Measurements from ENCODE around the gene CARD19. TPM values are rescaled to one million over a fixed set of nuclear protein-coding genes. Genes with fewer than 3 reads are reported as not detected.

CARD19 gene
- polyA plus RNA-seq, 1 donor (not counting 4 experiments of a cell fraction or from before 2014, with no cell fraction given), result 36.7 TPM

DNA sequence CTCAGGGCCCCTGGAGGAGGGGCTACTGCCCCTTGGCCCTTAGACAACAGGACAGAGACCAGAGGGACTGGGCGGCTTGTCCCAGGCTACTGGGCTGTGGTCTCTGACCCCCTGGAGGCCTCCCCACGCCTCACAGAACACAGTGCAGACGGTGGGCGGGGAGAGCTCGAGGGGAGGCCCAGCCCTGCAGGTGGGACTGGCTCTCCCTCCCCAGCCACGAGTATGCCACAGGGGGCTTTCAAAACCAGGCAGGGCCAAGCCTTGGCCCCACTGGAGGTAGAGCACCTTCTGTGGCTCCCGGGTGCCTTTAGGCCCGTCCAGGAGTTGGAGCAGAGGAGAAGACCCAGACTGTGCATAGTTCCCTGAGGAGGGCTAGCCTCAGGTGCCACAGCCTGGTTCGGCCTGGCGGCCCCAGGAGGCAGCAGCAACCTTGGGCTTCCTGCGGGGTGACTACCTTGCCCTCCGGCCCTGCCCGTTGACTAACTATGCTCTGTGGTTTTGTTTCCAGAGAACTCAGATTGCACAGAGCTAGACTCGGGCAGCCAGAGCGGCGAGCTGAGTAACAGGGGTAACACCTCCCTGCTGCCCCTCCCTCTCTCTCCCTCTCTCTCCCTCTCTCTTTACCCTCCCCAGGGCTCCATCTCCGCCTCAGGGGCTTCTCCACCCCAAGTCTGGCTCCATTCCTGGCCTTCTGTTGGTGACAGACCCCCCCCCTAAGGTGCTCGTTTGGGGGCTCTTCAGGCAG is 15.5 kb downstream of the CARD19 start:
- Histone ChIP-seq H3K36me3 (ENCODE audit: control insufficient read depth in 2 of 2, extremely low read depth in 1 of 2, insufficient read depth in 2 of 2, low read length in 2 of 2) (peaks cover 16 to 24% of the 10 kb centered on the region in 2 experiments), H3K27ac (ENCODE audit: control insufficient read depth, insufficient read depth, low read length) (no peak overlapping the region), H2AFZ (ENCODE audit: control insufficient read depth, low read length) (no peak overlapping the region), H3K9me1 (ENCODE audit: control insufficient read depth, extremely low read depth, insufficient read depth, low read length) (peaks cover 3% of the 10 kb centered on the region), H3K27me3 (ENCODE audit: control insufficient read depth, extremely low read depth, insufficient read depth, low read length) (no peaks in the 10 kb centered on the region), H3K4me3 (ENCODE audit: control insufficient read depth in 2 of 3, extremely low read depth in 1 of 3, insufficient read depth in 2 of 3, low read depth in 1 of 3, low read length in 3 of 3) (no peak overlapping the region), H4K20me1 (ENCODE audit: control insufficient read depth, extremely low read depth, insufficient read depth, low read length) (no peaks in the 10 kb centered on the region), H3K79me2 (ENCODE audit: control insufficient read depth, insufficient read depth, low read length) (peaks cover 8% of the 10 kb centered on the region), H3K9ac (ENCODE audit: control insufficient read depth, extremely low read depth, insufficient read depth, low read length) (no peak overlapping the region), H3K4me1 (ENCODE audit: control insufficient read depth, extremely low read depth, insufficient read depth, low read length) (peaks cover 3% of the 10 kb centered on the region), H3K9me3 (ENCODE audit: control insufficient read depth, low read depth, low read length) (no peaks in the 10 kb centered on the region), H3K4me2 (ENCODE audit: control insufficient read depth, extremely low read depth, insufficient read depth, low read depth, low read length) (no peak overlapping the region)
- TF ChIP-seq EZH2 (IDR thresholded peaks at IDR 0.05; ENCODE audit: low read length), result no peak
- TF ChIP-seq, protein P1, sequence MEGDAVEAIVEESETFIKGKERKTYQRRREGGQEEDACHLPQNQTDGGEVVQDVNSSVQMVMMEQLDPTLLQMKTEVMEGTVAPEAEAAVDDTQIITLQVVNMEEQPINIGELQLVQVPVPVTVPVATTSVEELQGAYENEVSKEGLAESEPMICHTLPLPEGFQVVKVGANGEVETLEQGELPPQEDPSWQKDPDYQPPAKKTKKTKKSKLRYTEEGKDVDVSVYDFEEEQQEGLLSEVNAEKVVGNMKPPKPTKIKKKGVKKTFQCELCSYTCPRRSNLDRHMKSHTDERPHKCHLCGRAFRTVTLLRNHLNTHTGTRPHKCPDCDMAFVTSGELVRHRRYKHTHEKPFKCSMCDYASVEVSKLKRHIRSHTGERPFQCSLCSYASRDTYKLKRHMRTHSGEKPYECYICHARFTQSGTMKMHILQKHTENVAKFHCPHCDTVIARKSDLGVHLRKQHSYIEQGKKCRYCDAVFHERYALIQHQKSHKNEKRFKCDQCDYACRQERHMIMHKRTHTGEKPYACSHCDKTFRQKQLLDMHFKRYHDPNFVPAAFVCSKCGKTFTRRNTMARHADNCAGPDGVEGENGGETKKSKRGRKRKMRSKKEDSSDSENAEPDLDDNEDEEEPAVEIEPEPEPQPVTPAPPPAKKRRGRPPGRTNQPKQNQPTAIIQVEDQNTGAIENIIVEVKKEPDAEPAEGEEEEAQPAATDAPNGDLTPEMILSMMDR (optimal IDR thresholded peaks at IDR 0.05 in 1 of 3, IDR thresholded peaks at IDR 0.05 in 1 of 3, conservative IDR thresholded peaks at IDR 0.05 in 1 of 3; ENCODE audit: extremely low read depth in 1 of 3, insufficient read depth in 2 of 3, low read length in 3 of 3), result no peak
- dilution Hi-C loops (cut with MboI; ENCODE audit: extremely low pct_ligation_motif_present, low sequenced_read_pairs), result no loop called here
- FAIRE-seq, result no peak
- DNase-seq (ENCODE audit: low read depth, low spot score), result no peak

DNA sequence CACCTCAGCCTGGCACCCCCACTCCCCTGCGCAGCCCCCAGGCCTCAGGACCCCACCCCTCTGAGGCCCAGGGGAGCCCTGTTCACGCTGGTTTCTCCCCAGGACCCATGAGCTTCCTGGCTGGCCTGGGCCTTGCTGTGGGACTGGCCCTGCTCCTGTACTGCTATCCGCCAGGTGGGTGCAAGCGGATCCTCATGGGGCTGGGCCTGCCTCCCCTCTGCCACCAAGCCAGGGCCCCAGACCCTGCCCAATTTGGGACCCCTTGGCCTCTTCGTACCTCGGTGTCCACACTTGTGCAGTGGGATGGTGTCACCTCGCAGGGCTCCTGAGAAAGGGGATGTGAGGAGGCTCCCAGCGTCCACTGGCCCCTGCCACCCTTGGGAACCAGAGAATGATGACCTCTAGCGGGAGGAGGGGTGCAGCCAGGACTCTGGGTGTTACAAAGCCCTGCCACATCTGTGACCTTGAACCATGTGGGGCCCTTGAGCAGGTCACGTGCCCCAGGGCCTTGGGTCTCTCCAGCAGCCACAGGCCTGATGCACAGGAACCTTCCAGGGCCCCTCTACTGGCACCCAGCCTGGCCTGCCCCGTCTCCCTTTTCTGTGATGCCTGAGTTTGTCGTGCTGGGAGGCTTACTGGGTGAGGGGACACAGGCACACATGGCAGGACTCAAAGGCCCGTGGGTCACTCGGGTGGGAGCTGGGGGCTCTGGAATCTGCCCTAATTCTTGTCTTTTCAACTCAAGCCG is 16.3 kb downstream of the CARD19 start:
- TF ChIP-seq EZH2 (IDR thresholded peaks at IDR 0.05; ENCODE audit: low read length), result no peak
- TF ChIP-seq, protein P1 (optimal IDR thresholded peaks at IDR 0.05 in 1 of 3, IDR thresholded peaks at IDR 0.05 in 1 of 3, conservative IDR thresholded peaks at IDR 0.05 in 1 of 3; ENCODE audit: extremely low read depth in 1 of 3, insufficient read depth in 2 of 3, low read length in 3 of 3), result no peak
- Histone ChIP-seq H3K79me2 (ENCODE audit: control insufficient read depth, insufficient read depth, low read length) (peaks cover 4% of the 10 kb centered on the region), H3K27me3 (ENCODE audit: control insufficient read depth, extremely low read depth, insufficient read depth, low read length) (no peaks in the 10 kb centered on the region), H4K20me1 (ENCODE audit: control insufficient read depth, extremely low read depth, insufficient read depth, low read length) (no peaks in the 10 kb centered on the region), H3K9me3 (ENCODE audit: control insufficient read depth, low read depth, low read length) (no peaks in the 10 kb centered on the region), H3K4me1 (ENCODE audit: control insufficient read depth, extremely low read depth, insufficient read depth, low read length) (peaks cover 3% of the 10 kb centered on the region), H3K4me2 (ENCODE audit: control insufficient read depth, extremely low read depth, insufficient read depth, low read depth, low read length) (no peak overlapping the region), H3K4me3 (ENCODE audit: control insufficient read depth in 2 of 3, extremely low read depth in 1 of 3, insufficient read depth in 2 of 3, low read depth in 1 of 3, low read length in 3 of 3) (no peak overlapping the region), H2AFZ (ENCODE audit: control insufficient read depth, low read length) (no peak overlapping the region), H3K9ac (ENCODE audit: control insufficient read depth, extremely low read depth, insufficient read depth, low read length) (no peak overlapping the region), H3K36me3 (ENCODE audit: control insufficient read depth in 2 of 2, extremely low read depth in 1 of 2, insufficient read depth in 2 of 2, low read length in 2 of 2) (peaks cover 16 to 24% of the 10 kb centered on the region in 2 experiments), H3K27ac (ENCODE audit: control insufficient read depth, insufficient read depth, low read length) (no peak overlapping the region), H3K9me1 (ENCODE audit: control insufficient read depth, extremely low read depth, insufficient read depth, low read length) (peaks cover 3% of the 10 kb centered on the region)
- FAIRE-seq, result no peak
- no peak for DNase-seq (ENCODE audit: low read depth, low spot score)
- dilution Hi-C loops (cut with MboI; ENCODE audit: extremely low pct_ligation_motif_present, low sequenced_read_pairs), result no loop called here
